GM06990 (cell line): ENCODE data around the gene TTLL8.

Experiments used
- DNase-seq: peaks from one replicate; pipeline ENCODE4 v3.0.0-alpha.2; 2011; ENCODE audit not compliant: insufficient read length; ENCODE audit errors: extremely low read depth
- H3K27me3 ChIP-seq: replicated peaks from 2 replicates; pipeline ENCODE4 v1.6.0; 2011; ENCODE audit warnings: low read length; ENCODE audit not compliant: control insufficient read depth, insufficient read depth
- H3K36me3 ChIP-seq: 2 replicates; pipeline ENCODE4 v1.5.1; 2011; ENCODE audit warnings: low read length; ENCODE audit not compliant: control insufficient read depth, insufficient read depth
- H3K4me3 ChIP-seq: replicated peaks from 2 replicates; pipeline ENCODE4 v1.5.1; 2011; ENCODE audit warnings: low read depth, mild to moderate bottlenecking, control low read depth, low read length
- CTCF ChIP-seq: IDR thresholded peaks from 2 replicates; pipeline ENCODE4 v1.5.1; 2011; ENCODE audit warnings: low read length, control low read depth, mild to moderate bottlenecking, inconsistent platforms; ENCODE audit not compliant: insufficient read depth, poor library complexity, severe bottlenecking

Gene TTLL8

GRCh38 chr22:50034126-50035081 is 23.7 kb downstream of the TTLL8 start:
- Histone ChIP-seq H3K27me3 (no peaks in the 10 kb centered on the region; the same call in 1 of the 2 replicates), H3K4me3 (no peak overlapping the region), H3K36me3 (no peaks in the 10 kb centered on the region)
- no peak for DNase-seq
- TF ChIP-seq CTCF = no peak

- H3K4me3 ChIP-seq = no peak overlapping the region
- no peak for TF ChIP-seq CTCF
- no peaks in the 10 kb centered on the region; the same call in 1 of the 2 replicates for H3K27me3 ChIP-seq
- H3K36me3 ChIP-seq = no peaks in the 10 kb centered on the region
- DNase-seq = no peak
Measured at GRCh38 chr22:50032941-50033601, 25.0 kb downstream of the TTLL8 start.

GRCh38 chr22:50032109-50032871 is 25.8 kb downstream of the TTLL8 start:
- Histone ChIP-seq H3K4me3 (no peak overlapping the region), H3K36me3 (no peaks in the 10 kb centered on the region), H3K27me3 (no peaks in the 10 kb centered on the region; the same call in 1 of the 2 replicates)
- TF ChIP-seq CTCF = no peak
- no peak for DNase-seq

- no peak overlapping the region for H3K4me3 ChIP-seq
- H3K36me3 ChIP-seq = no peaks in the 10 kb centered on the region
- no peaks in the 10 kb centered on the region; the same call in 1 of the 2 replicates for H3K27me3 ChIP-seq
- no peak for DNase-seq
- no peak for TF ChIP-seq CTCF
Measured at GRCh38 chr22:50031189-50032091, 26.7 kb downstream of the TTLL8 start.
